GM12891 (cell line): ENCODE measurements around the gene PAX7.

ENCODE experiments used
- DNase-seq: peaks from one replicate; pipeline ENCODE4 v3.0.0; 2011; ENCODE audit warnings: low spot score; ENCODE audit not compliant: insufficient read length
- FAIRE-seq: peaks from 2 replicates; lab custom pipeline; 2011; peaks lifted over from hg19 to GRCh38; lab: Jason Lieb, UNC
- PAX5 ChIP-seq: IDR thresholded peaks from 2 replicates; pipeline ENCODE4 v1.6.1; 2011; ENCODE audit warnings: low read length, moderate library complexity, mild to moderate bottlenecking; ENCODE audit not compliant: insufficient read depth, severe bottlenecking
- POLR2A ChIP-seq: IDR thresholded peaks from 2 replicates; pipeline ENCODE4 v1.6.1; 2011; ENCODE audit warnings: low read depth, low read length, control low read depth
- POLR2AphosphoS5 ChIP-seq: IDR thresholded peaks from 2 replicates; pipeline ENCODE4 v1.6.1; 2011; ENCODE audit warnings: low read depth, low read length, control low read depth
- POU2F2 ChIP-seq: IDR thresholded peaks from 2 replicates; pipeline ENCODE4 v1.6.1; 2011; ENCODE audit warnings: low read depth, mild to moderate bottlenecking, control low read depth, low read length, moderate library complexity
- SPI1 ChIP-seq: IDR thresholded peaks from 2 replicates; pipeline ENCODE4 v1.6.1; 2011; ENCODE audit warnings: low read depth, low read length, control low read depth
- TAF1 ChIP-seq: IDR thresholded peaks from 2 replicates; pipeline ENCODE4 v1.6.1; 2011; ENCODE audit warnings: low read depth, low read length, control low read depth

Gene PAX7

GRCh38 chr1:18640228-18641004, 9.8 kb downstream of the PAX7 start:
- DNase-seq = no peak
- FAIRE-seq = no peak
- no peak for TF ChIP-seq POLR2A
- no peak for TF ChIP-seq POU2F2
- no peak for TF ChIP-seq PAX5
- TF ChIP-seq SPI1 = no peak
- no peak for TF ChIP-seq TAF1
- TF ChIP-seq POLR2AphosphoS5 = no peak

GRCh38 chr1:18641005-18641941, 10.6 kb downstream of the PAX7 start:
- no peak for FAIRE-seq
- DNase-seq = no peak

GRCh38 chr1:18642278-18643095, 11.8 kb downstream of the PAX7 start:
- no peak for FAIRE-seq
- TF ChIP-seq SPI1 (no peak), POLR2AphosphoS5 (no peak), PAX5 (no peak), POU2F2 (no peak), POLR2A (no peak), TAF1 (no peak)
- DNase-seq = no peak

More at GRCh38 chr1:18641005-18641941, 10.6 kb downstream of the PAX7 start:
- TF ChIP-seq POLR2A (no peak), TAF1 (no peak)

GRCh38 chr1:18643154-18644012, 12.7 kb downstream of the PAX7 start:
- FAIRE-seq (no peak), DNase-seq (no peak)
- TF ChIP-seq TAF1 (no peak), SPI1 (no peak), PAX5 (no peak), POLR2A (no peak), POLR2AphosphoS5 (no peak), POU2F2 (no peak)

- DNase-seq = no peak
- TF ChIP-seq SPI1 = no peak
- no peak for FAIRE-seq
Observed at GRCh38 chr1:18644013-18644399, 13.4 kb downstream of the PAX7 start.

- TF ChIP-seq POU2F2 (no peak), SPI1 (no peak), POLR2AphosphoS5 (no peak)
Observed at GRCh38 chr1:18644446-18644845, 13.8 kb downstream of the PAX7 start.

GRCh38 chr1:18644973-18645746, 14.5 kb downstream of the PAX7 start:
- no peak for DNase-seq
- FAIRE-seq = no peak
- no peak for TF ChIP-seq POU2F2
- TF ChIP-seq POLR2A = no peak
- TF ChIP-seq TAF1 = no peak
- no peak for TF ChIP-seq PAX5
- TF ChIP-seq SPI1 = no peak
- TF ChIP-seq POLR2AphosphoS5 = no peak

More at GRCh38 chr1:18644446-18644845, 13.8 kb downstream of the PAX7 start:
- FAIRE-seq = no peak
- DNase-seq = no peak

GRCh38 chr1:18645747-18646090, 15.1 kb downstream of the PAX7 start:
- DNase-seq = no peak

More at GRCh38 chr1:18645747-18646090, 15.1 kb downstream of the PAX7 start:
- TF ChIP-seq TAF1 (no peak), POLR2AphosphoS5 (no peak), POU2F2 (no peak), SPI1 (no peak), PAX5 (no peak), POLR2A (no peak)
- no peak for FAIRE-seq
